ENCODE results near the gene BCL7A. TPM values are rescaled to one million over a fixed set of nuclear protein-coding genes. Genes with fewer than 3 reads are reported as not detected.
A peak's percentile ranks its signal among the peaks of the same experiment; 100 is the strongest.

BCL7A gene
- total and polyA plus RNA-seq, 2 experiments from 2014 or later: 12.7 to 14.9 TPM

GRCh38 chr12:122089077-122089476, 67.4 kb downstream of the BCL7A start (continued):
- no peak for TF ChIP-seq REST (IDR thresholded peaks at IDR 0.05; ENCODE audit: unreplicated experiment)
- no peak for TF ChIP-seq CREB1 (CRISPR knock-in tag; IDR thresholded peaks at IDR 0.05; ENCODE audit: low read depth)
- no peak for TF ChIP-seq ETS1 (IDR thresholded peaks at IDR 0.05)
- TF ChIP-seq STAT1 (IDR thresholded peaks at IDR 0.05; ENCODE audit: unreplicated experiment): no peak
- no peak for TF ChIP-seq EZH2 (IDR thresholded peaks at IDR 0.05; ENCODE audit: low read depth, unreplicated experiment)
- no peak for TF ChIP-seq JUNB (IDR thresholded peaks at IDR 0.05; ENCODE audit: unreplicated experiment)
- TF ChIP-seq EZH2phosphoT487 (IDR thresholded peaks at IDR 0.05; ENCODE audit: unreplicated experiment): no peak

- Mint-ChIP-seq H3K9me3 (no peaks in the 10 kb centered on the region), H3K27ac (no peak overlapping the region), H3K4me3 (no peak overlapping the region), H3K27me3 (ENCODE audit: insufficient read depth, low read depth, poor library complexity) (no peaks in the 10 kb centered on the region), H3K4me1 (peaks cover 17% of the 10 kb centered on the region), H3K36me3 (ENCODE audit: low read depth) (peaks cover 9% of the 10 kb centered on the region; the same call in 2 of the 3 replicates)
- peaks cover 7% of the 10 kb centered on the region for H4K20me1 ChIP-seq (replicated peaks; ENCODE audit: insufficient read depth)
- H3K4me1 ChIP-seq (ENCODE audit: insufficient read depth): peaks cover 19% of the 10 kb centered on the region
- H3K4me2 ChIP-seq: no peak overlapping the region
- no peaks in the 10 kb centered on the region for H3K9me2 ChIP-seq (ENCODE audit: insufficient read depth)
- DNase-seq (ENCODE audit: low spot score) (no peak), ATAC-seq (no peak)
- H3K4me3 ChIP-seq: no peak overlapping the region
- peaks cover 60% of the 10 kb centered on the region for H3K79me2 ChIP-seq (replicated peaks; ENCODE audit: insufficient read depth)
- no peak overlapping the region for H2AFZ ChIP-seq
- 0 out of 2 replicates have a peak overlapping the region, but pooled peaks have one; percentile 8 for H3K27ac ChIP-seq (ENCODE audit: low read depth)
- H3K27me3 ChIP-seq (ENCODE audit: insufficient read depth): no peaks in the 10 kb centered on the region
- H3F3A ChIP-seq (replicated peaks; ENCODE audit: low read depth): no peaks in the 10 kb centered on the region; the same call in 1 of the 2 replicates
- no peaks in the 10 kb centered on the region for H3K36me3 ChIP-seq (ENCODE audit: insufficient read depth)
- no peak for TF ChIP-seq NANOG (IDR thresholded peaks at IDR 0.05; ENCODE audit: borderline replicate concordance)
- TF ChIP-seq ETS1 (IDR thresholded peaks at IDR 0.05): no peak
- TF ChIP-seq ZNF462 (CRISPR knock-in tag; IDR thresholded peaks at IDR 0.05): no peak
- no peak for TF ChIP-seq POLR2AphosphoS5 (IDR thresholded peaks at IDR 0.05; ENCODE audit: low read depth)
- no peak for TF ChIP-seq CREB1 (CRISPR knock-in tag; IDR thresholded peaks at IDR 0.05; ENCODE audit: low read depth)
- no peak for TF ChIP-seq JUNB (IDR thresholded peaks at IDR 0.05; ENCODE audit: unreplicated experiment)
- TF ChIP-seq ZNF114 (CRISPR knock-in tag; IDR thresholded peaks at IDR 0.05): no peak
These were observed 69.3 kb downstream of the BCL7A start for GRCh38 chr12:122090759-122091515.
